Activated naive CD4-positive, alpha-beta T cell treated with anti-CD3 and anti-CD28 coated beads for 36 hours (primary cell): ENCODE data around the gene ITGA2B. TPM values are rescaled to one million over a fixed set of nuclear protein-coding genes. Genes with fewer than 3 reads are reported as not detected.
A peak's percentile ranks its signal among the peaks of the same experiment; 100 is the strongest.

Experiments
- CTCF ChIA-PET: fragments of 350-600 bp; sonication (Branson Sonifier 250); formaldehyde crosslinking; loops from one replicate; lab custom pipeline; 2021; ENCODE audit warnings: antibody characterized with exemption; lab: Charles Lee
- DNase-seq: peaks from one replicate; pipeline ENCODE4 v3.0.0-alpha.2; 2020
- H3K27ac Mint-ChIP-seq: one replicate; pipeline ENCODE4 v1.8.0; 2021; ENCODE audit warnings: mild to moderate bottlenecking, mixed read lengths
- H3K27me3 Mint-ChIP-seq: one replicate; pipeline ENCODE4 v1.8.0; 2021; ENCODE audit warnings: low read depth, mixed read lengths
- H3K36me3 Mint-ChIP-seq: one replicate; pipeline ENCODE4 v1.8.0; 2021; ENCODE audit warnings: low read depth, mixed read lengths
- H3K4me1 Mint-ChIP-seq: one replicate; pipeline ENCODE4 v1.8.0; 2021; ENCODE audit warnings: low read depth, mixed read lengths
- H3K4me3 Mint-ChIP-seq: one replicate; pipeline ENCODE4 v1.8.0; 2021; ENCODE audit warnings: mild to moderate bottlenecking, moderate library complexity, mixed read lengths
- H3K9me3 Mint-ChIP-seq: one replicate; pipeline ENCODE4 v1.8.0; 2021; ENCODE audit warnings: mixed read lengths
- intact Hi-C: fragments of 100-400 bp; cut with micrococcal nuclease; formaldehyde crosslinking; loops from one replicate; pipeline ENCODE4 v1.15.1; 2023
- total RNA-seq, 2 experiments: library from RNA; stranded (reverse); gene quantifications; one replicate each; pipeline ENCODE4 v1.2.3, GENCODE V29; 2021

The ITGA2B gene
- total RNA-seq, 2 experiments from 2014 or later: 0.31 to 1.1 TPM

DNA sequence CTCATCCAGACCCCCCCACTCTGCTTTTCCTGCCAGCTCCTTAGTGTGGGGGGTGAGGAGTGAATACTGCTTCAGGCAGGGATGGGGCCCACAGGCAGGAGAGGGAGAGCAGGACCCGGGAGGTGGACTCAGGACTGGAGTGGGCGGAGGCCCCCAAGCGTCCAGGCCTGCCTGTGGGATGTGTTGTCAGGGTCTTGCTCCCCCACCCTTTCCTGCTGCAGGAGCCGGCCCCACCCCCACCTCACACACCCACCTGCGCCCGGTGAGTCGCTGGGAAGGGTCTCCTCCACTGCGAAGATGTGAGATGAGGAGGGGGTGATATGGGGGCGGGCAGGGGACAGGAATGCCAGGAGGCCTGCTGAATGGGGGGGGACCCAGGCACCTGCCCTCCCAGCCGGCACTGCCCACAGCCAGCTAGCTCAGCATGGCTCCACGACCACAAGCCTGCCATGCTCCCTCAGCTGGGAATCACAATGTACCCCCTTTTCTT, 26.9 kb downstream of the ITGA2B start:
- Mint-ChIP-seq H3K4me1 (peaks cover 4% of the 10 kb centered on the region), H3K27me3 (peaks cover 15% of the 10 kb centered on the region), H3K4me3 (no peak overlapping the region), H3K9me3 (no peaks in the 10 kb centered on the region), H3K36me3 (no peaks in the 10 kb centered on the region), H3K27ac (no peak overlapping the region)
- CTCF ChIA-PET: interaction anchor here (1.1 to 2.6 kb wide), 3 partner anchors 13 to 105 kb away, joined by 3 to 13 read pairs (median 5); no protein-coding TSS in a partner anchor
- no peak for DNase-seq
- intact Hi-C loops: no loop called here

DNA sequence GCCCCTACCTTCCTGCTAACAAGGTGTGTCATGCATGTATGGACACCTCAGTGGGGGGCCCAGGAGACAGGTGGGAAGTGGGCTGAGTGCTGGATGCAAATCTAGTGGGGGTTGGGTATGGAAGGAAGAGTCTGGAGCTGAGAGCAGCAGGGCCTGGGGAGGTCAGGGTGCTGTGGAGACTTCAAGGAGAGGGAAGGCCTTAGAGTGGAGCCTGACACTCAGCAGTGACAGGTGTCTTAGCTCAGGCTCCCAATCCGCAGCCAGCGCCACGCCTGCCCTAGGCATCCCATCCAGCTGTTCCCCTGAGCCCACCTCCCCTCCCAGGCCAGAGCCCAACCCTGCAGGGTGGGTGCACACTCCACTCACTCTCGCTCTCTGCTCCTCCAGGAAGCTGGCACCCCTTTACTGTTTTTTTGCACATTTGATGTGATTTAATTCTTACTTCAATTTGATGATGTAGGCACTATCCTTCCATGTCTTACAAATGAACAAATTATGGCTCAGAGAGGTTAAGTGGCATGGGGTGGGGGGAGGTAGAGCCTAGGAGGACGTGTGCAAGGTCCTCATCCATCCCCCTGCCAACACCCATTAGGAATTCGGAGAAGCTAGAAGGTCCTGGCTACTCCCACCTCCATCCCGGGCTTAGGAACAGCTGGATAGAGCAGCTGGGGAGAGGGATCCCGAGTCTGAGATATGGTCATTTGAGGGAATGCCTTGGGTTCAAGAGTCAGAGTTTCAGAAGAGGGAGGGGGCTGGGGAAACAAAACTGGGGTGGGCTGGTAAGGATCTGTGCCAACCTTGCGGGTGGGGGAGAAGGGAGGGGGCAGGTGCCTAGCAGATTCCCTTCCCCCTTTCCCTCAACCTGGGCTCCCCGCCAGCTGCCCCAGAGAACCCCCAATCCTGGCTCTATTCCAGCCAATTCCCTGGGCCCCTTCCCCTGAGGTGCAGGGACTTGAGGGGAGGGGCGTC, 27.9 kb downstream of the ITGA2B start:
- peaks cover 10% of the 10 kb centered on the region for H3K27me3 Mint-ChIP-seq
- no peak for DNase-seq
- no peaks in the 10 kb centered on the region for H3K36me3 Mint-ChIP-seq
- no peak overlapping the region for H3K27ac Mint-ChIP-seq
- intact Hi-C loops: no loop called here
- no peak overlapping the region for H3K4me3 Mint-ChIP-seq
- H3K4me1 Mint-ChIP-seq: peaks cover 4% of the 10 kb centered on the region
- CTCF ChIA-PET: interaction anchor here (0.5 to 2.6 kb wide), 4 partner anchors 8 to 424 kb away, joined by 3 to 13 read pairs (median 5); no protein-coding TSS in a partner anchor
- no peaks in the 10 kb centered on the region for H3K9me3 Mint-ChIP-seq

DNA sequence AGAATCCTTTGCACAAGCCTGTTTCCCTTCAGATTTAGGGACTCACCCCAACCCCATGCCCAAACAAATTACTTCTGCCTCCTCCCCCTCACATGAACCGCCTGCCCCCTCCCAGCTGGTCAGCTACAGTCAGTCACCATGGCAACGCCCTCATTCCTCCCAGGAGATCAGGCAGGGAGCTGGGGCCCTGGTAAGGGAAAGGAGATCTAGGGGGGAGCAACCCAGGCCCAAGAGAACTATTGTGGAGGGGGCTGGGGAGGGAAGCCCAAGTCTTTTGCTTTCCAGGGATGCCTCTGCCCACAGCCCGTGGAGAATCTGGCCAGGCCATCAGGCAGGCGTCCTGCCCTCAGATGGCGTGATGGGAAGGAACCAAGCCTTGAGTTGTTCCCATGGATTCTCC, 28.6 kb downstream of the ITGA2B start:
- intact Hi-C loops: no loop called here
- H3K27ac Mint-ChIP-seq: no peak overlapping the region
- peaks cover 6% of the 10 kb centered on the region for H3K27me3 Mint-ChIP-seq
- DNase-seq: no peak
- H3K36me3 Mint-ChIP-seq: no peaks in the 10 kb centered on the region
- H3K4me1 Mint-ChIP-seq: peaks cover 4% of the 10 kb centered on the region
- H3K9me3 Mint-ChIP-seq: no peaks in the 10 kb centered on the region
- CTCF ChIA-PET: interaction anchor here (0.5 to 2.1 kb wide), 2 partner anchors 15 to 424 kb away, joined by 3 to 7 read pairs; no protein-coding TSS in a partner anchor
- H3K4me3 Mint-ChIP-seq: no peak overlapping the region

DNA sequence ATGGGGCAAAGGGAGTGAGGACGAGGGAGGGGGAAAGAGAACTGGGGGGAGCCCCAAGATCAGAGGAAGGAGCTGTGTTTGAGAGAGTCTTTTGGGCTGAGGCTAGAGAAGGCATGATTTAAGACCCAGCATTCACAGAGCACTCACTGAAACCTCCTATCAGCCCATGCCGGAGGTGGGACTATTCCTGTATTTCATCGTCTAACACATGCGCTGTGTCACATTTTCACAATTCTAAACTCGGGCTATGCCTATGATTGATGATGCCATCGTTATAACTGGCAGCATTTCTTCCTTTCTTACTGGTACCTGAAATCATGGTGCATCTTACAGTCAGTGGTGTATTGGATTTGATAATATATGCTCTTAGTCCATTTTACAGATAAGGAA, 29.3 kb downstream of the ITGA2B start:
- CTCF ChIA-PET: interaction anchor here (2.1 kb wide), 1 partner anchor 16 kb away, joined by 7 read pairs; no protein-coding TSS in a partner anchor
- H3K9me3 Mint-ChIP-seq: no peaks in the 10 kb centered on the region
- no peaks in the 10 kb centered on the region for H3K36me3 Mint-ChIP-seq
- DNase-seq: no peak
- H3K4me3 Mint-ChIP-seq: no peak overlapping the region
- H3K27me3 Mint-ChIP-seq: peaks cover 6% of the 10 kb centered on the region
- H3K27ac Mint-ChIP-seq: no peak overlapping the region
- intact Hi-C loops: no loop called here
- peaks cover 4% of the 10 kb centered on the region for H3K4me1 Mint-ChIP-seq

DNA sequence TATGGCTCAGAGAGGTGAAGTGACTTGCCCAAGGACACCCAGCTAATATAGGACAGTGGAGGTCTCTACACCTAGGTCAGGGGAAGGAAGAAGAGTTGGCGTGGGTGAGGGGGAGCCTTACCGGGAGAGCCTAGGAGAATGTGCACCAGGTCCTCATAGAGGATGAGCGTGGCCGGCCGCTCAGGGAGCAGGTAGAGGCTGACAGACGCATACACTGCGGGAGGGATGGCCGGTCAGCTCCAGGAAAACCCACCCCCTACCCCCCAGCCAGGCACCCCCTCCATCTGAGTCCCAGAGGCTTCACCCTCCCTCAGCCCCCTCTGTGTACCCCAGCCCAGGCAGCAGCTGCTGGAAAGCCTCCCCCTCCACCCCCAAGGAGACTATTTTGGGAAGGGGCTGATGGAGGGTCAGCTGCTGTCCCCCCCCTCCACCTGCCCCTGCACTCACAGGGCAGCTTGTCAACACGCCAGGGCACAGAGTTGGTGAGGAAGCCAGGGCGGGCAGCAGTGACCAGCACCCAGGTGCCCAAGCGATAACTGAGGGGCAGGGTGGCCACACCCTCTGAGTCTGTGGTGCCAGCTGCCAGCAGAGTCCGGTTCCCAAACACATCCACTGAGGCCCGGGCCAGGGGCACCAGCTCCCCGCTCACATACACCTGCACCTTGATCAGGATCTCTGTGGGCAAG, 29.8 kb downstream of the ITGA2B start:
- H3K4me3 Mint-ChIP-seq: no peak overlapping the region
- peaks cover 4% of the 10 kb centered on the region for H3K4me1 Mint-ChIP-seq
- no peak for DNase-seq
- CTCF ChIA-PET: interaction anchor here (2.1 kb wide), 1 partner anchor 16 kb away, joined by 7 read pairs; no protein-coding TSS in a partner anchor
- H3K27me3 Mint-ChIP-seq: peaks cover 2% of the 10 kb centered on the region
- no peaks in the 10 kb centered on the region for H3K9me3 Mint-ChIP-seq
- intact Hi-C loops: no loop called here
- no peaks in the 10 kb centered on the region for H3K36me3 Mint-ChIP-seq
- H3K27ac Mint-ChIP-seq: no peak overlapping the region

DNA sequence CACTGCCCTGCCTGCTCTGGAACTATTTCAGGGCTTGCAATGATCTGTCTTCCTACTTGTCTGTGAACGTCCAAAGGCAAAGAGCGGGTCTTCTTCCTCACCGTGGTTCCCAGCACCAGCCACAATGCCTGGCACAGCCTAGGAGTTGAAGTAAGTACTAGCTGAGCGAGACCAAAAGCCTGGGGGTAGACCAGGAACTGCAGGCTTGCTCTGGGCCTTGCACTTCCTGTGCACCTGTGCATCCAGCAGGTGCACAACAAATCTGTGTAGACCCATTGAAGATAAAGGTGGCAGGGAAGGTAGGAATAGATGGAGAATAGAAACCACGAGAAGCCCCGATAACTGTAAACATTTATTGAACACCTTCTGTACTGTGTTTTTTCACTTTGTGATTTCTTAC, 30.4 kb downstream of the ITGA2B start:
- no peak overlapping the region for H3K27ac Mint-ChIP-seq
- intact Hi-C loops: no loop called here
- no peak overlapping the region for H3K4me3 Mint-ChIP-seq
- DNase-seq: no peak
- H3K9me3 Mint-ChIP-seq: no peaks in the 10 kb centered on the region
- peaks cover 2% of the 10 kb centered on the region for H3K27me3 Mint-ChIP-seq
- no peaks in the 10 kb centered on the region for H3K36me3 Mint-ChIP-seq
- peaks cover 4% of the 10 kb centered on the region for H3K4me1 Mint-ChIP-seq
- CTCF ChIA-PET: interaction anchor here (0.8 to 2.1 kb wide), 3 partner anchors 11 to 175 kb away, joined by 3 to 7 read pairs (median 3); no protein-coding TSS in a partner anchor

DNA sequence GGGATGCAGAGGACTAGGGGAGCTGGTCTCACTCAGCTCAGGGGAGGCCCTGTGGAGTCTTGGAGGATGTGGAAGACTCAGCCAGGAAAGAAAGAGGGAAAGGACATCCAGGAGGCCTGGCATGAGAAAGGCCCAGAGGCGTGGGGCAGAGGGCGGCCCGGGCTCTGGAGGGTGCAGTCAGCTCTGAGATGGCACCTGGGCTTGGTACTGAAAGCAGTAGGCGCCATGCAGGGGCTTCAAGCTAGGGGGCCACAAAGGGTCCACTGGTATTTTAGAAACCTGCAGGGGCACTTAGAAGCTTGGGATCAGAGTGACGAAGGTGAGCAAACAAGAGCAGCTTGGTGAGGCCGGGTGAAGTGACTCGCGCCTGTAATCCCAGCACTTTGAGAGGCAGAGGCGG, 31.4 kb downstream of the ITGA2B start:
- DNase-seq: no peak
- Mint-ChIP-seq H3K4me3 (no peak overlapping the region), H3K27ac (no peak overlapping the region), H3K36me3 (no peaks in the 10 kb centered on the region), H3K27me3 (peaks cover 3% of the 10 kb centered on the region), H3K4me1 (peaks cover 5% of the 10 kb centered on the region), H3K9me3 (no peaks in the 10 kb centered on the region)
- CTCF ChIA-PET: interaction anchor here (0.5 to 1.4 kb wide), 9 partner anchors 8 to 512 kb away, joined by 3 to 5 read pairs (median 3); partner anchors contain the start of gene GRN
- intact Hi-C loops: no loop called here

DNA sequence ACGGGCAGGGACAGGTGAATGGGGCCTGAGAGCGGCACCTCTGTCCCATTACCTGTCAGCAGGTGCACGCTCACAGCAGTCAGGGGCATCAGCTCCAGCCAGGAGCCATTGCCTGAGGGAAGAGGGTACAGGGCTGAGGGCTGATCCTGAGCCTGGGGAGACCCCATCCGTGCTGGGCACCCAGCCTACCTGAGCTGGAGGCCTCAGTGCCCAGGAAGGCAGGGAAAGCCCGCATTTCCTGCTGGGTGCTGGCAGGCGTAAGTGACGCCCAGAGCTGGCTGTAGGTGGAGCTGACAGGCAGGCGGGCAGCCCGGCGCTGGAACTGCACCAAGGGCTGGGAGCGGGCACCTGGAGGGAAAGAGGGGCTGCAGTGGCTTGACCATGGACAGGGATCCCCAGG, 33.2 kb downstream of the ITGA2B start:
- no peak for DNase-seq
- no peaks in the 10 kb centered on the region for H3K9me3 Mint-ChIP-seq
- H3K4me3 Mint-ChIP-seq: no peak overlapping the region
- intact Hi-C loops: no loop called here
- CTCF ChIA-PET: interaction anchor here (0.6 to 2.2 kb wide), 3 partner anchors 11 to 184 kb away, joined by 3 to 5 read pairs (median 3); no protein-coding TSS in a partner anchor
- peaks cover 4% of the 10 kb centered on the region for H3K27me3 Mint-ChIP-seq
- H3K4me1 Mint-ChIP-seq: peaks cover 7% of the 10 kb centered on the region
- H3K36me3 Mint-ChIP-seq: peaks cover 5% of the 10 kb centered on the region
- no peak overlapping the region for H3K27ac Mint-ChIP-seq

DNA sequence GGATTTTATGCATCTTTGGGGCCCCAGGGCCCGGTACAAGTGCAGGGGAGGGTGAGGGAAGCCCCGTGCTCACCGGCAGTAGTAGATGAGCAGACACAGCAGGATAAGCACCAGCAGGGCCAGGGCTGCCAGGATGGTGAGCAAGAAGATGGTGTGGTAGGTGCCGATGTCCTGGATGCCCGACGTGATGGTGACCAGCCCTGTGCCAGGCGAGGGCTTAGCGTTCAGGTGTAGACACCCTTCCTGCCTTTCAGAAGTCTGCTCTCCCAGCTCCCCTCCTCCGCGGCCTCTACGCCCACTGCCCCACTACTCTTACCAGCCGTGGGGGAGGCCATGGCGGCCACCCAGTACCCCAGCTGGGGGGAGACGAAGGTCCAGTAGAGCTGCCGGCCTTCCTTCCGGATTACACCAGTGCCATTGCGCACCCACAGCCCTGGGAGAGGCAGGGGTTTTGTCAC, 33.8 kb downstream of the ITGA2B start:
- intact Hi-C loops: no loop called here
- no peaks in the 10 kb centered on the region for H3K9me3 Mint-ChIP-seq
- no peak overlapping the region for H3K27ac Mint-ChIP-seq
- CTCF ChIA-PET: interaction anchor here (0.5 to 2.2 kb wide), 3 partner anchors 11 to 363 kb away, joined by 3 to 6 read pairs (median 5); no protein-coding TSS in a partner anchor
- H3K27me3 Mint-ChIP-seq: peaks cover 3% of the 10 kb centered on the region
- DNase-seq: no peak
- H3K36me3 Mint-ChIP-seq: peaks cover 5% of the 10 kb centered on the region
- H3K4me1 Mint-ChIP-seq: peaks cover 7% of the 10 kb centered on the region
- H3K4me3 Mint-ChIP-seq: no peak overlapping the region

DNA sequence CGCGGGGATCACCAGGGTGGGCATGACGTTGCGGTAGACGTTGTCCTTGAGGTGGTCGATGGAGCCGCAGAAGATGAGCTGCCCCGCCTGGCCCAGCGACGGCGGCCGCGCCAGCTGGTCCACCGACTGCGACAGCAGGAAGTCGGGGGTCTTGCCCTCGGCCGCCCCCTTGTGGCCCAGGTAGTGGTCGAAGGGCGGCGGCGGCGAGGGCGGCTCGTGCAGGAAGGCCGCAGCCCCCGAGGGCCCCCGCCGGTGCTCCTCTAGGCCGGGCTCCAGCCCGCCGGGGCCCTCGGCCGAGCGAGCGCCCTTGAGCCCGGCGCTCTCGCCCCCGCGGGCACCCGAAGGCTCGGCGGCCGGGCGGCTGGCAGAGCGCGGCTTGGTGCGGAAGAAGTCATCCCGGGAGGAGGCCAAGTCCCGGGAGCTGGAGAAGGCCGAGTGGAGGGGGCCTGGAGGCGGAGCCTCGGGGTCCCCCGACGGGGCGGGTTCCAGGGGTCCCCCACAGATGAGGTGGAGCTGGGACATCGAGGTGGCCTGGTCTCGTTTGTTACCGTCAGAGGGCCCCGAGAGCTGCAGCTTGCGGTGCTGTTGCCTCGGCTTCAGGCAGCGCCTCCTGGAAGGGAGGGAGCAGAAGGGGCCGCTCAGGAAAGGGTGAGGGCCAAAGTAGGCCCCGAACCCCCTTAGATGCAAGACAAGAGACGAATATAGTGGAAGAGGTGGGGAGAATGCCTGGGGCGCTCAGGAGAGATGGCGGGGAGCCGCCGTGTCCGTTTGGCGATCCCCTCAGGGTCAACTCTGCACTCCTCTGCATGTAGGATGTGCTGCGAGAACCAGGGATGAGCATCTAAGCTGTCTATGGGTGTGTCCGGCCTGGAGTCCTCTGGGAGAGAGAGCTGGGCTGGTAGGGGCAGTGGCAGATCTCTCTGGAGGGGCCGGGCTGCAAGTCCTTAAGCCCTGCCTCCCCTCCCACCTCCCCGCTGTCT, 34.6 kb downstream of the ITGA2B start:
- peak overlapping the region; percentile 66 for H3K4me3 Mint-ChIP-seq
- H3K27ac Mint-ChIP-seq: no peak overlapping the region
- H3K27me3 Mint-ChIP-seq: peaks cover 3% of the 10 kb centered on the region
- peak; percentile 47 for DNase-seq
- peaks cover 7% of the 10 kb centered on the region for H3K4me1 Mint-ChIP-seq
- intact Hi-C loops: loop anchor here (5.0 kb wide), 1 partner anchor 233 kb away; the partner anchor contains the start of gene HDAC5
- H3K9me3 Mint-ChIP-seq: no peaks in the 10 kb centered on the region
- H3K36me3 Mint-ChIP-seq: peaks cover 5% of the 10 kb centered on the region
- CTCF ChIA-PET: interaction anchor here (0.5 to 2.2 kb wide), 10 partner anchors 9 to 364 kb away, joined by 3 to 11 read pairs (median 4); partner anchors contain the start of gene GRN
